PFSK-1 (cell line): ENCODE data around the gene C1orf35.

Experiments
- POLR2AphosphoS5 ChIP-seq: IDR thresholded peaks from 2 replicates; pipeline ENCODE4 v1.6.1; 2012; ENCODE audit warnings: low read depth, mild to moderate bottlenecking, control low read depth, low read length, moderate library complexity
- SIN3A ChIP-seq: IDR thresholded peaks from 2 replicates; pipeline ENCODE4 v1.6.1; 2012; ENCODE audit warnings: mild to moderate bottlenecking, low read length, moderate library complexity, borderline replicate concordance; ENCODE audit not compliant: insufficient read depth

DNA sequence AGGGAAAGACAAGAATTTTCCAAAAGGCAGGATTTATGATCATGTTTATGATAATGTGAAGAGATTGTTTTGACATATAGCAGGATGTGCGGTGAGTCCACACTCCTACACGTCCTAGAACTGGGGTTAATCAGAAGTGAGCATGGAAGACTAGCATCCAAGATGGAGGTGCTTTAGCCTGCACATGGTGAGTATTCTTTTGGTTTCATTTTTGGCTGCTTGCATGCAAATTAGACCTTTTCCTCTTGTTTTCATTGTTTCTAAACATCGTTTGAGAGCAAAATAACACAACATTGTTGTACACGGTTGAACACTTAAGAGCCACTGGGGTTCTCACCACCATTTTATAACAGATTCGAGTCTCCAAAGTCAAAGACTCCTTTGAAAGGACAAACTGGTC lies 22.1 kb upstream of the C1orf35 start:
- TF ChIP-seq POLR2AphosphoS5 (no peak), SIN3A (no peak)
